HG03135 (cell line): Measurements from ENCODE around the gene TRPT1.

Experiments used
- ATAC-seq: cut with Tn5 transposase; IDR thresholded peaks from one replicate; pipeline ENCODE4 v1.9.1; 2021; ENCODE audit warnings: mild to moderate bottlenecking, moderate library complexity; ENCODE audit not compliant: unreplicated experiment

Gene TRPT1

GRCh38 chr11:64258946-64259532, 33.1 kb upstream of the TRPT1 start:
- no peak for ATAC-seq

DNA sequence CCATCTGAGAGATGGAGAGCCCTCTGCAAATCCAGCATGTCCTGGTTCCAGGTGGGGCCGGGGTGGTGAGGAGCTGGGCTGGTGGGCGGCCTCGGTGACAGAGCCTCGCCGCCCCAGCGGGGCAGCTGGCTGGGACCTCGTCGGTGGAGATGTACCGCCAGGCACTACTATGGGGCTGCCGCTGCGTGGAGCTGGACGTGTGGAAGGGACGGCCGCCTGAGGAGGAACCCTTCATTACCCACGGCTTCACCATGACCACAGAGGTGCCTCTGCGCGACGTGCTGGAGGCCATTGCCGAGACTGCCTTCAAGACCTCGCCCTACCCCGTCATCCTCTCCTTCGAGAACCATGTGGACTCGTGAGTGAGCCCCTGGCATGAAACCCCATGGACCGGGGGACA, 32.4 kb upstream of the TRPT1 start:
- ATAC-seq, result no peak

DNA sequence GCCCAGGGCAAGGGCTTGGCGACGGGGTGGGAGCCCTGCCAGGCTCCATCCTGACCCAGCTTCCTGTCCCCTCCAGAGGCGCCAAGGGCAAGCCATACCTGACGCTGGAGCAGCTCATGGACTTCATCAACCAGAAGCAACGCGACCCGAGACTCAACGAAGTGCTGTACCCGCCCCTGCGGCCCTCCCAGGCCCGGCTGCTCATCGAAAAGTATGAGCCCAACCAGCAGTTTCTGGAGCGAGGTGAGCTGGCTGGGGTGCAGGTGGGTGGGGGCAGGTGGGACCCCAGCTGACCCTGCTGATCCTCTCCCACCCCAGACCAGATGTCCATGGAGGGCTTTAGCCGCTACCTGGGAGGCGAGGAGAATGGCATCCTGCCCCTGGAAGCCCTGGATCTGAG, 30.3 kb upstream of the TRPT1 start:
- no peak for ATAC-seq

- no peak for ATAC-seq
Measured at GRCh38 chr11:64255135-64256128, 29.4 kb upstream of the TRPT1 start.

- no peak for ATAC-seq
Measured at GRCh38 chr11:64254326-64254725, 28.3 kb upstream of the TRPT1 start.

GRCh38 chr11:64253481-64253880, 27.5 kb upstream of the TRPT1 start:
- no peak for ATAC-seq

DNA sequence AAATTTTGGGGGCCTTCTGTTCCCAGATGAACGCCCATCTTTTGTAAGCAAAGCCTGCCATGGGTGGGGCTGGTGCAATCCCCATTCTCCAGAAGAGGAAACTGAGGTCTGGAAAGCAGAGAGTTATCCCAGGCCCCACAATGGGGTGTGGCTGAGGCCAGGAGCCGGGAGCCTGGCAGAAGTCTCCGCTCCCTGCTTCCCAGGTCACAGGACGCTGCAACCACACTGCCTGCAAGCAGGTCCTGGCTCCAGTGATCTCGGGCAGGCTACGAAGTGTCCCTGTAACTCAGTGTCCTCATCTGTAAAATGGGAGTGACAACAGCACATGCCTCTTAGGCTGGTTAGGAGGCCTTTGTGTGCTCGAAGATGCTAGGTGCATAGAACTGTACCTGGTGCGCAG, 27.1 kb upstream of the TRPT1 start:
- ATAC-seq, result no peak

DNA sequence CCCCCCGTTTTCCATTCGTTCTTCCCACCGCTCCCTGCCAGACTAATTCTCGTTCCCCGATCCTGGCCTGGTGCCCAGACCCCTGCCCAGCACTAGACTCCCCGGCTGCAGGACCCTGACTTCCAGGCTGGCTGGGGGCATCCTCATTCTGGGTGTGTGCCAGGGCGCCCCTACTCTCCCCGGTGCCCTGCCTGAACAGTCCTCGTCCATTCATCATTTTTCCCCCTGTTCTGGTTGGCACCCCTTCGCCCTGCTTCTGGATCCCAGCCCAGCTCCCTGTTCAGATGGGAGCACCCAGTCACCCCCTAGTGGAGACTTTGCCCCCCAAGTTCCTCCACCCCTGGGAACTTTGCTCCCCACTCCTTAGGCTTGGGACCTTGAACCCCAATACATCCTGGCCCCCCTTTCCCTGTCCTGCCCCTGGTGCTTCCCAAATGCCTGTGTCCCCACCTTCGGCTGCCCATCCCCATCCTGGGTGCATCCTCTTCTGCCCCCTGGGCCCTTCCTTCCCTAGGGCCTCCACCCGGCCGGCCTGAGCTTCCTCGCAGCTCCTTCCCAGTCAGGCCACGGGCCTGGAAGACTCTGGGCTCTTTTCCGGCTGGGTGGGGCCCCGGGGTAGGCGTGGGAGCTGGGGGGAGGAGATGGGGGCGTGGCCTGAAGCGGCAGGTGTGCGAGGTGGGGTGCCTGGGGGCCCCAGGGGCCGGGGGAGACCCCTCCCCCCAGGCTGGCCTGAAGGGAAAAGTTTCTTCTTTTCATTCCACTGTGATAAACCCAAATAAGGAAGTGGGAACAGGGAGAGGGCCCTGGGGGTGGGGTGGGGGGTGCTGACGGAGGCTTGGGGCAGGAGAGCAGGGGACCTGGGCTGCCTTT, 26.3 kb upstream of the TRPT1 start:
- ATAC-seq, result no peak

- ATAC-seq, result no peak
Measured at GRCh38 chr11:64251753-64252002, 25.7 kb upstream of the TRPT1 start.

- ATAC-seq, result no peak
Measured at GRCh38 chr11:64251016-64251752, 25.2 kb upstream of the TRPT1 start, which contains the start of gene PLCB3. Gene PLCB3 (plus strand): TSS chr11:64251530. CDS start chr11:64251650, 120 bp downstream.

DNA sequence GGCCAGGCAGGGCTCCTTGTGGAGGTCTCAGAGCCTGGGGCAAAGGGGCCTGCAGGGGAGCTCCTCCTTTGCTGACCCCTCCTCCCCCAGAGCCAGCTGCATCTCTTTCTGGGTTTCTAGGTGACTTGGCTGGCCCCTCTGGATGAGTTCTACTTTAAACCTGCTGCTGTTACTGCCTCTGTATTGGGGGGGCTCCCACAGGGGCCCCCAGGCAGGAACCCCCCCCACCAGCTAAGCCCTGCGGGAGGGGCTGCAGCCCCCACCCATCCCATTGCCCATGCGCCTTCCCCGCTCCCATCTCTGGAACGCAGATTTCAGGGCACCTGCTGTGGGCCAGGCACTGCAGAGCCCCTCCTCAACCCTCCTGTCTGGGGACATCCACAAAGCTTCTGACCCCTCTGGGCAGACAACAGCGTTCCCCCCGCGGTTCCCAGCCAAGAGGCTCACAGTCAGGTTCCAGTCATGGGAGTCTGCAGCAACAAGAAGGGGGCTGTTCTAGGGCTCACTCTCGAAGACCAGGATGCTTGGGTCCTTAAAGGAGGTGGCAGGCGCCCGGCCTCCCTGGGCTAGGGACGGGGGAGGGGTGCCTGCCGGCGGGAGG, 24.5 kb upstream of the TRPT1 start:
- no peak for ATAC-seq

GRCh38 chr11:64249563-64250414, 23.8 kb upstream of the TRPT1 start:
- no peak for ATAC-seq

DNA sequence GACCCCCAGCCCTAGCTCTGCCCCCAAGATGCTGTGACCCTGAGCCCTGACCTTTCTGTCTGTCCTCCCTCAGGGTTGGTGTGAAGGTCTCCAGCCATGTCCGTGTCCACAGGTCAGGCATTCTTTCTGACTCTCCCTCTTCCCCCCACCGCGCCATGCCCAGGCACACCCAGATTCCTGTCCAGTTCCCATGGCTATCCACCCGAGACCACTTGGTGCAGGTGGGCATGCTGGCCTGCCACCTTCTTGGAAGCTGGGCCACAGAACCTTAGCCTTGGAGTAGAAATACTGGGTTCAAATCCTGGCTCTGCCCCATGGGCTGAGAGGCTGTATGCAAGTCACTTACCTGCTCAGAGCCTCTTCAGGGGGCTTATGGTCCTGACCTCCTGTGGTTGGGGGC, 23.1 kb upstream of the TRPT1 start:
- ATAC-seq, result no peak

GRCh38 chr11:64248578-64248977, 22.6 kb upstream of the TRPT1 start:
- no peak for ATAC-seq

DNA sequence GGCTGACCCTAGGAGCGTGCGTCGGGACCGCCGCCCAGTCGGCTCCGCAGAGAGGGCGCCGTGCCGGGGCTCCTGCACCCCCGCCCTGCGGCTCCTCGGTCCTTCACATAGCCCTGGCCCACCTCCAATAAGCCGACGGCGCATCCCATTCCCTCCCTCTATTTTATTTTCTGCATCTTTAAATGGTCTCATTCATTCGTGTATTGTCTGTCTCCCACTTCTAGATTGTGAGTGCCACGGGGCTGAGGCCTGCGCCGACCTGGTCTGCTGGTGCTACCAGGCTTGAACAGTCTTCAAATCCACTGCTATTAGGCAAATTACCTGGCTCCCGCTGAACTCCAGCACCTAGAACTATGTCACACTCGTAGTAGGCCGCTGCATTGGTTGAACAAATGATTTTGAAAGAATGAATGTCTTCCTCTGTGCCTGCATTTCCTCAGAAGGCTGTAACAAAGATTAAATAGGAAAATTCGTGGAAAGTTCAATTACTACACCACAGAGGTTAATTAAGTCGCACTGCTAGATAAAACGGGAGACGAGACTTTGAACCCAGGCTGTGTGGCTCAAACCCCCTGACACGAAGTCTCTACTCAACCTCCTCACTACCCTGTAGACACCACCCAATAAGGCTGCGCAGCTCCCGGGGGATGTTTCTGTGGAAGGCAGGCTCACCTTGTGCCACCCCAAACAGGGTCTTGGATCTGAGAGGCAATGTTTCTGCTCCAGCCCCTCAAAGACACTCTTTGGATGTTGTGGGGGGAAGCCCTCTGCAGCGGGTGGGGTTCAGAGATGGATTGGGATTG, 21.9 kb upstream of the TRPT1 start:
- no peak for ATAC-seq

DNA sequence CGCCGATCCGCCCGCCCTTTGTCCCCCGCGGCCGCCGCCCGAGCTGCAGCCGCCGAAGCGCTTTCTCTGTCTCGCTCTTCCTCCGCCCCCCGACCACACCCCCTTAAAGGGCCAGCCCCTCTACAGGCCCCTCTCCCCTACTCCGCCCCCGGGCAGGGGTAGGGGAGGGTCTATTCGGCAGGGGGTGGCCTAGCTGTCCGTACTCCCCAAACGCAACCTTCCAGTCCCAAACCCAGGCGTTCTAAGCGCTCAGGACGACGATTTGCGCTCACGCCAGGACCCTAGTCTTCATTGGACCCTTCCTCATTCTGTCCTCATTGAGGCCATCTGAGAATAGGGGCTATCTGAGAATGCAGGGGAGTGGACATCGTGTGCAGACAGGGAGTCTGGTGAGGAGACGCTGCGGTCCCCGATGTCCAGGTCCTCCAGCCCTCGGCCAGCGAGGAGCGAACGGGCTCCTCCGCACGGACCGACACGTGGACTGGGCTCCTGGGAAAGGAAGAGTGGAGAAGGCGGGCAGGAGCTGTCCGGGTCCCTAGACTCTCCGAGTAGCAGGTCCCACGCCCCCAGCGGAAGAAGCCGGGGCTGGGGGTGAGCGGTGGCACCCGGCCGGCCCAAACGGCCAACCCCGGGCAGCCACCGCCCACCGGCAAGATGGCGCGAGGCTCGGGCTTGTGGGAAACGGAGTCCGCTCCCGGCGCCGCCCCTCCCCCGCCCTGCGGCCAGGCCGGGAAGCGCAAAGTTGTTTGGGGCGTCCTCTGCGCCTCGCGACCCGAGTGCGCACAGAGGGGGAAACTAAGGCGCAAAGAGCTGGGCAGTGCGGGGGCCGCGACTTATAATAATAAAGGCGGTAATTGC, 21.1 kb upstream of the TRPT1 start, which contains the start of gene PPP1R14B:
PPP1R14B (minus strand) TSS at position 73 of the 858 bp plus-strand sequence. CDS start 270 bp downstream, outside the sequence.
- peak; percentile 33 for ATAC-seq

- ATAC-seq, result peak; percentile 11
Measured at GRCh38 chr11:64246621-64246870, 20.6 kb upstream of the TRPT1 start.
